HG03175 (cell line): Measurements from ENCODE around the gene PLAGL2.

Source experiments
- ATAC-seq: cut with Tn5 transposase; IDR thresholded peaks from one replicate; pipeline ENCODE4 v1.9.1; 2021; ENCODE audit warnings: mild to moderate bottlenecking, moderate library complexity; ENCODE audit not compliant: unreplicated experiment

The PLAGL2 gene

DNA sequence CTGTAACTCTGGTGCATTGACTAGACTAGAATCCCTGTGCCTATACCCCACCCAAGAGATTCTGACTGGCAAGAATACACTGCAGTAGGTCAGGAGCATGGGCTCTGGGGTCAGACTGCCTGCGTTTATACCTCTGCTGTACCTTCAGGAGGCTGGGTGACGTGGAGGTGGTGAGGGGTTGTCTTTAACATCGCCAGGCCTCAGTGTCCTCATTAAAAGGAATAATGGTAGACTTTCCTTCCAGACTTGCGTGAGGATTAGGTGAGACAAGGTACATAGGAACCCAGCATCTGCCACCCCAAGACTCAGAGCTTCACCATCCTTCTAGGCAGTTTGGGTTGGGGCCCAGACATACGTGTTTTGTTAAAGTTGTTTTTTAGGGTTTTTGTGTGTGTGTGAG is 53.8 kb downstream of the PLAGL2 start:
- ATAC-seq = no peak

DNA sequence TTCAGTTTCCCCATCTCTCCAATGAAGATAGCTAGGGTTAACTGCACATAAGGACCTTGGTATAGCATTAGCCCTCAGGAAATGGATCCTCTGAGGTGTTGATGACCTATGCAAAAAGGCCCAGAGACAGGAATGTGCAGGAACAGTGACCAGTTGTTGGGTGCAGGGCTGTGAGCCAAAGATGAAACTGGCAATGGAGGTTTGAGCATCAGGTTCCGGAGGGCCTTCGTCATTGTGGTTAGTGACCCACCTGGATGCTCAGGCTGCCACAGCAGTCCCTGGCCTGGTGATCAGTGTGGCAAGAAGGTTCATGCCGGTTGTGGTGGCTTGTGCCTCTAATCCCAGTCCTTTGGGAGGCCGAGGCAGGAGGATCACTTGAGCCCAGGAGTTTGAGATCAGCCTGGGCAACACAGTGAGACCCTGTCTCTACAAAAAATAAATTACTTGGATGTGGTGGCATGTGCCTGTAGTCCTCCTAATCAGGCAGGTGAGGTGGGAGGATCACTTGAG is 54.3 kb downstream of the PLAGL2 start:
- ATAC-seq = no peak

DNA sequence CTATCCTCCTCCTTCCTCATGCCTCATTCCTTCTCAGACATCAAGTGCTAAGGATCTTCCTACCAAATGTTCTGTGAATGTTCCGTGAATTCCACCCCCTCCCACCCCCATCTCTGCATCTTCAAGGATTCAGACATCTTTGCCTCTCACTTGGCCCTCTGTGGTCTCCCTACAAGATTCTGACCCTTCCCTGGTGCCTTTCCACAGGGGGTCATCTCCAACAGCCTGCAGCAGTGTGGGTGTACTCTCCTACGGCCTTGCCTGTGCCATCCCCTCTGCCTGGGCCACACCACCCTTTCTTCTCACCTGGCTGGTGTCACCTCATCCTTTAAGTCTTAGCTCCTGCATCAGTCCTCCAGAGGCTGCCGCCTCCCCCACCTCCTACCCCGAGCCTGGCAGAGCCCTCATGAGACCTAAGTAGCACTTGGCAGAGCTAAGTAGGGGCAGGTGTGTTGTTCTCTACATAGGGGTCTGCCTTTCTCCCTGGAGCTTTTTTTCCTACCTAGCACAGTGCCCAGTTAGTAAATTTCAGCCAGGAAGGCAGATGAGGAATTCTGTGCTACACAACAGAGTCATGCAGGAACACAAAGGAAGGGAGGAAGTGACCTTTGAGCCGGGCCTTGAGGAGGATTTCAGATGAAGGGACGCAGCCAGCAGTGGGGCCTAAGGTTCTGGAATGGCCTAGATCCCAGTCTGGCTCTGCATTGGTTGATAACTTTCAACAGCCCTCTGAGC is 55.0 kb downstream of the PLAGL2 start:
- no peak for ATAC-seq

DNA sequence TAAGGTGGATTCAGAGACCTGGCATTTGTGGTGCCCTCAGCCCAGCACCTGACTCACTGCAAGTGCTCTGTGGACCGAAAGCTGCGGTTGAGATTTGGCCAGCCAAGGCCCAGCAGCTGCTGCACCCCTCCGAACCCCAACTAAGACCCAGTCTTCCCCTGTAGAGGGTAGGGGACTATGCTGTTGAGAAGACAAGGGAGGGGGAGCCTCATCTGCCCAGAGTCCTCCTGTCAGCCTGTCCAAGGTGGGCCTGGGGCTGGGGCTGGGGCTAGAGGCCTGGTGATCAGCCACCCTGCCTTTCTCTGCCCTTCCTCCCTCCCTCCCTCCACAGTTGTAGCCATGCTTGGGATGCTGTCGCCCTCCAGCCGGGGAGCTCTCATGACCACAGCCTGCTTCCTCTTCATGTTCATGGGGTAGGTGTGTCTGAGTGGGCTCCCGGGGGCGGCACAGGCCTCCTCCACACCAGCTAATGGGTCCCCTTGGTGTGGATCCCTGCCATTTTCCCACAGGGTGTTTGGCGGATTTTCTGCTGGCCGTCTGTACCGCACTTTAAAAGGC is 57.2 kb downstream of the PLAGL2 start:
- ATAC-seq = no peak

DNA sequence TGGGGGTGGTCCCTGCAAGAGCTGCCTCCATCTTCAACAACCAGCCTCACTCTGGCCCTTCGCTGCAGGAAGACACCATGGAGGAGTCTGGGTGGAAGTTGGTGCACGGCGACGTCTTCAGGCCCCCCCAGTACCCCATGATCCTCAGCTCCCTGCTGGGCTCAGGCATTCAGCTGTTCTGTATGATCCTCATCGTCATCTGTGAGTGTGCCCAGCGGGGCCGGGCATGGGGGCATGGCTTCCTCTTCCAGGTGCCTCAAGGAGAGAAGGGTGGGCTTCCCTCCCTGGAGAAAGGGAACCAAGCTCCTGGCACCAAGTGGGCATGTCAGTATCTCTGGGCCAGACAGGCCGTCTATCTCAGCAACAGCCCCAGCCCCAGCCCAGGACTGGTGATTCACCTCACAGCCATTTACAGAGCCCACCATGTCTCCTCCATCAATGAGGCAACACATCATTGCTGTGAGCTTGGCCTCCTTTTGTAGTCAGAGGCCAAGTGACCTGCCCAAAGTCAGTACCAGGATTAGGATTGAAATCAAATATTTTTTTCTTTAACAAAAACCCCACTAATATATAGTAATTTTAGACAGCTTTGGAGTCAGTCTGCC is 57.9 kb downstream of the PLAGL2 start:
- no peak for ATAC-seq

DNA sequence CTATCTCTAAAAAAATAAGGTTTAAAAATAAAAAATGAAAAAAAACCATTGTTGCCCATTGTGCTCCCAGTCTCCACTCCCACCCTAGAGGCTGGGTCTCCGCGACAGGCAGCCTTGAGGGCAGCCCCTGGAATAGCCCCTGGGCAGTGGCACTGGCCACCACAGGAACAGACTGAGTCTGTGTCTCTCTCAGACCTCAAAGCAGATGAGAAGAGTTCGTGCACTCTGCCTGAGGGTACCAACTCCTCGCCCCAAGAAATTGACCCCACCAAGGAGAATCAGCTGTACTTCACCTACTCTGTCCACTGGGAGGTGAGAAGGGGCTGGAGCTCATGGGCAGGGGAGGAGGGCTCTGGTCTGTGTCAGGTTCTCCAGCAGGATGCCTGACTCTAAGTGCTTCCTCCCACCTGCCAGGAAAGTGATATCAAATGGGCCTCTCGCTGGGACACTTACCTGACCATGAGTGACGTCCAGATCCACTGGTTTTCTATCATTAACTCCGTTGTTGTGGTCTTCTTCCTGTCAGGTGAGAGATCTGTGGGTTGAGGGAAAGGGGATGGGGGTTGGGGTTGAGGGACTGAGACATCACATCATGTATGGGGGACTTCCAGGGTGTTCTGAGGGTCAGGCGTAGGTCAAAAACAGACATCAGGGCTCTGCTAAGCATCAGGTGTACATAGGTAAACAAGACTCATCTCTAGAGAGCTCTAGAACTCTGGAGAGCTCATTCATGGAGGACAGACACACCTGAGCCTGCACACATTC is 62.5 kb downstream of the PLAGL2 start:
- no peak for ATAC-seq

DNA sequence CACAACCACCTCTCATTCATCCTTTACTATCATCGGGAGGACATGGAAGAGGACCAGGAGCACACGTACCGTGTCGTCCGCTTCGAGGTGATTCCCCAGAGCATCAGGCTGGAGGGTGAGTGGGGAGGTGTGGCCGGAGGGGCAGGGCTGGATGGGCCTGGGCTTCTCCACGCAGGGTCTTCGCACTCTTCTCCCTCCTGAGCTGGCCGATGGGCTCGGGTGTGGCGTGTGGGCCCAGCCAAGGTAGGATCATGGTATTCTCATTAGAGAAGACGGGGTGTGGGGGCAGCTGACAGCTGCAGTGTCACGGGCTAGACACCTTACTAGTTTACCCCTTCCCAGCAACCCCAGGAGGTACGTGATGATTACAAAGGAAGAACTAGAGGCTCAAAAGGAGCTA is 64.6 kb downstream of the PLAGL2 start:
- no peak for ATAC-seq
